ENCODE results near the gene LCLAT1.

The LCLAT1 gene

GRCh38 chr2:30519796-30520195 lies 72.8 kb downstream of the LCLAT1 start:
- no peak for TF ChIP-seq ZNF274 (IDR thresholded peaks at IDR 0.05; ENCODE audit: low read depth, low read length)
- no peak overlapping the region for H3K4me3 ChIP-seq (ENCODE audit: low read length)

DNA sequence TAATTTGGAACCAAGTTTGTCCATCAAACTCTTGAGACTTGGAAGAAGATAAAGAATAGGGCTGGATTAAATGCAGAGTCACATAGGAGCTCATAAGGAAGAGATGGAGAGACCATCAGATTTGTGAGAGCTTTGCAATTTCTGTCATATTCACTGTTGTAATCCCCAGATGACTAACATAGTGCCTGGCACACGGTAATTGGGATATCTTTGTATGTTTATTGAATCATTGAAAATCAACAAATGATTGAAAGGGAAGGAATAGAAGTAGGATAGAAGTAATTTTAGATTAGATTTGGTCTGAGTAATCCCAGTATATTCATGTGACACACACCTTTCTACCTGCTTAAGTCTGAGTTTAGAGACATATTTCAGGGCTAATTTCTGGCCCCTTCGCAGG lies 75.4 kb downstream of the LCLAT1 start:
- TF ChIP-seq ZNF274 (IDR thresholded peaks at IDR 0.05; ENCODE audit: low read depth, low read length), result no peak
- H3K4me3 ChIP-seq (ENCODE audit: low read length), result no peak overlapping the region

DNA sequence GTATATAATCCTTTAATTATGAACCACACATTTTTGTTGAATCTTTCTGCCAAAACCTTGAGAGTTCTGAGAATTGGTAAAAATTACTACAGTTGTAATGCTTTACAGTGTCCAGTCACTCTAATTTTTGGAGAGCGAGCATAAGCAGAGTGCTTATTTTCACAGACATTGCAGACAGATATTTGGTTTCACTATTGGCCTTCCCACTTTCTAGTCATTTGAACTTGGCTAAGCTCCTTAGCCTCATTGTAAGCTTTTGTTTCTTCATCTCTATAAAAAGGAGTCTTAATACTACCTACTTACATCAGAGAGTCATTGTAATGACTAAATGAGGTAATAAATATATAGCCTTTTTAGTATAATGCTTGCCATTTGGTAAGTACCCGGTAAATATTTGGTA lies 80.4 kb downstream of the LCLAT1 start:
- TF ChIP-seq ZNF274 (IDR thresholded peaks at IDR 0.05; ENCODE audit: low read depth, low read length), result no peak

GRCh38 chr2:30527859-30528258 lies 80.8 kb downstream of the LCLAT1 start:
- no peak for TF ChIP-seq ZNF274 (IDR thresholded peaks at IDR 0.05; ENCODE audit: low read depth, low read length)
- H3K4me3 ChIP-seq (ENCODE audit: low read length), result no peak overlapping the region

More for the DNA sequence above, 80.4 kb downstream of the LCLAT1 start:
- H3K4me3 ChIP-seq (ENCODE audit: low read length), result no peak overlapping the region

GRCh38 chr2:30530346-30530745 lies 83.3 kb downstream of the LCLAT1 start:
- no peak for TF ChIP-seq ZNF274 (IDR thresholded peaks at IDR 0.05; ENCODE audit: low read depth, low read length)
- H3K4me3 ChIP-seq (ENCODE audit: low read length), result no peak overlapping the region

DNA sequence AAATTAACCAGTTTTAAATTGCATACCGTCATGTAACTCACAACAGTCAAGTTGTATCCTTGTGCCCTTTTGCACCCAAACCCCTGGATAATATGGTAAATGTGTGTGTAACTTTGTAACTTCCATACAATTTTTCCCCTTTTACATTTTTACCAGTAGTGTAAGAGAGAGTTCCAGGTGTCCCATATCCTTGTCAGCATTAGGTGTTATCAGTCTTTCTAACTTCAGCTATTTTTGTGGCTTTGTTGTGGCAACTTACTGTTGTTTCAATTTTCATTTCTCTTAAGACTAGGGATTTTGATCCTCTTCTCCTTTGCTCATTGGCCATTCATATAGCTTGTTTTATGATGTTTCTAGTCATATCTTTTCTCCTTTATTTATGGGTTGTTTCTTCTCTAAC lies 94.6 kb downstream of the LCLAT1 start:
- no peak overlapping the region for H3K4me3 ChIP-seq (ENCODE audit: low read length)
- no peak for TF ChIP-seq ZNF274 (IDR thresholded peaks at IDR 0.05; ENCODE audit: low read depth, low read length)

GRCh38 chr2:30545875-30546274 lies 98.8 kb downstream of the LCLAT1 start:
- no peak overlapping the region for H3K4me3 ChIP-seq (ENCODE audit: low read length)
- no peak for TF ChIP-seq ZNF274 (IDR thresholded peaks at IDR 0.05; ENCODE audit: low read depth, low read length)

- TF ChIP-seq ZNF274 (IDR thresholded peaks at IDR 0.05; ENCODE audit: low read depth, low read length), result no peak
- H3K4me3 ChIP-seq (ENCODE audit: low read length), result no peak overlapping the region
Measured at GRCh38 chr2:30548386-30548785, 101.3 kb downstream of the LCLAT1 start.

DNA sequence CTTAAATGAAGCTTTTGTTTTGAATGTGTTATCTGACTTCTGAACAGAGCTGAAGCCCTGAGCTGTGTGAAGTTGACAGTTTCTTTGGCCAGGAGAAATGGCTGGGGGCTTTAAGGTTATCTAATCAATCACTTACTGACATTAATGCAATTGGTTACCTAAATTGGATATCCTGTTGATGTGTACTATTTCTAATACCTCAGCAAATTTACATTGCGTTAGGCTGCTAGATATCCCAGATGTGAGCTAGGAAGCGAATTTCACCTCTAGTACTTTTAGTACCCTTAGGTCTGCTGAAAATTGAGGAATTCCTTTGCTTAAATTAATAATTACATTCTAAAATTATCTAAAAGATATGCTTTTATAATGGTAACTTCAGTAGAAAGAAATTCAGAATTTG lies 102.0 kb downstream of the LCLAT1 start:
- H3K4me3 ChIP-seq (ENCODE audit: low read length), result no peak overlapping the region
- no peak for TF ChIP-seq ZNF274 (IDR thresholded peaks at IDR 0.05; ENCODE audit: low read depth, low read length)

- TF ChIP-seq ZNF274 (IDR thresholded peaks at IDR 0.05; ENCODE audit: low read depth, low read length), result no peak
- no peak overlapping the region for H3K4me3 ChIP-seq (ENCODE audit: low read length)
Measured at GRCh38 chr2:30559544-30560275, 112.7 kb downstream of the LCLAT1 start.

DNA sequence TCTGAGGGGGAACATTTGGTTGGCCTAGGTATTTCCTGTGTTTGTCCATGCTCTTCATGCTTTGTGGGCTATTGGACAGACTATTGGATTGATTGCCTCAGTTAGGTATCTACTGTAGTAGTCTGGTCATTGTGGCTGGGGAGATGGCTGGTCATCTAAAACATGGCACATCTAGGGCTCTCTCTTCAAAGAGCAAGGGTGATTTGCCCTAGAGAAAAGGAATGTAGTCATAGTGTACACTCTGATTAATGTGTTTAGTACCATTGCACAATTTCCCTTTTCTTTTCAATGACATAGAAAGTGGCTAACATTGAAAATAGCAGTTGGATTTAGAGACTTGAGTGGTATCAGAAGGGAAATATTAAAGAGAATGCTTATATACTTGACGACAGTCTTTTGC lies 114.3 kb downstream of the LCLAT1 start:
- TF ChIP-seq ZNF274 (IDR thresholded peaks at IDR 0.05; ENCODE audit: low read depth, low read length), result no peak
- H3K4me3 ChIP-seq (ENCODE audit: low read length), result no peak overlapping the region

DNA sequence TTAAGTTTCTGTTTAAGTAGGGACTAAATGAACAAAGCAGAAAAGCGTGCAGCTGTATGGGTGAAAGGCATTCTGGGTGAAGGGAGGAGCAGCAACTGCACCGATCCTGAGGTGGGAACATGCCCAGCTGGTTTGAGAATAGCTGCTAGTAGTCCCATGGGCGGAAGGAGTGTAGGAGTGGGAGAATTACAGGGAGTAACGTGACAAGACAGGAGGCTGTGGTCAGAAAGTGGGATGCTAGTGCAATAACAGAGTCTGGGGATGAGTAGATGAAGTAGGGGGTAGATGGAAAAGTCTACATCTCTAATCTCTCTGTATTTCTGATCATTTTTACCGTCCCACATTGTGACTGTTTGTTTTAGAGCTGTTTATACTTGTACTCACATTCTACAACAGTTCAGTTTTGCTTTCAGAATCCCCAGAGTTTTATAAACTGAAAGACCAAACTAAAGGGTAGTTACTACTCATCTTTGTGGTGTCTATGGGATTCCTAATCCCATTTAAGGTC lies 118.9 kb downstream of the LCLAT1 start:
- TF ChIP-seq ZNF274 (IDR thresholded peaks at IDR 0.05; ENCODE audit: low read depth, low read length), result no peak

DNA sequence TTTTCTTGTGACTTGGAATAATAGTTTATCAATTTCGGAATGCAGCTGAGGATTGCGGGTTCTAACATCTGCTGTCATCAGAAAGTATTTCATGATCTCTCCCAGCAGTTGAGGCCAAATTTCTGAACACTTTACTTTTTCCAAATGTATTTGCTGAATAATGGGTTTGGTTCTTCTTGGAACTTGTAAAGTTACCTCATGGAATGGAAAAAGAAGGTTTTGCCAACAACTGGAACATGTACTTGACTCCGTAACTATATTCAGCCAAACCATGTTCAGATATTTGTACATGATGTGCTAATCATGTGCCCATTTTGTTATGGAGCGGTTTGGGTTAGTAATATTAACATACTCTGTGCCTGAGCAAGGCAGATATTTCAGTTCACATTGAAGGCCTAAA lies 119.6 kb downstream of the LCLAT1 start:
- TF ChIP-seq ZNF274 (IDR thresholded peaks at IDR 0.05; ENCODE audit: low read depth, low read length), result no peak

More for the DNA sequence above, 118.9 kb downstream of the LCLAT1 start:
- H3K4me3 ChIP-seq (ENCODE audit: low read length), result no peak overlapping the region

GRCh38 chr2:30567317-30567716 lies 120.3 kb downstream of the LCLAT1 start:
- H3K4me3 ChIP-seq (ENCODE audit: low read length), result no peak overlapping the region
- TF ChIP-seq ZNF274 (IDR thresholded peaks at IDR 0.05; ENCODE audit: low read depth, low read length), result no peak

More for the DNA sequence above, 119.6 kb downstream of the LCLAT1 start:
- H3K4me3 ChIP-seq (ENCODE audit: low read length), result no peak overlapping the region

DNA sequence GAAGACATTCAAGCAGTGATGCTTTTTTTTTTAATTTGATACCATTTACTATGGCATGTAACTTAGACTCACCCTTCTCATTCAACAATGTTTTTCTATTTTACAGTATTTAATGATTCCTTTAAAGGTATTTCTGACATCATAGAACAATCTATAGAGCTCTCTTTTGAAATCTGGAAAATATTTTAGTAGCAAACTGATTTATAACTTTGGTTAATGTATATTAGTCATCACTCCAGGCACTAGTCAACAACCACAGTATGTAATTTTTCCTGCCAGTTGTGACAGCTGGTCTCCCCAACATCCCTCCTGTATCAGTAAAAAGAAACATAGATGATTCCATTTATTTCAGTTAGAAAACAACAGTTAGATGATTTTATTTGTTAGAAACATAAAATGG lies 122.9 kb downstream of the LCLAT1 start:
- H3K4me3 ChIP-seq (ENCODE audit: low read length), result no peak overlapping the region
- no peak for TF ChIP-seq ZNF274 (IDR thresholded peaks at IDR 0.05; ENCODE audit: low read depth, low read length)

DNA sequence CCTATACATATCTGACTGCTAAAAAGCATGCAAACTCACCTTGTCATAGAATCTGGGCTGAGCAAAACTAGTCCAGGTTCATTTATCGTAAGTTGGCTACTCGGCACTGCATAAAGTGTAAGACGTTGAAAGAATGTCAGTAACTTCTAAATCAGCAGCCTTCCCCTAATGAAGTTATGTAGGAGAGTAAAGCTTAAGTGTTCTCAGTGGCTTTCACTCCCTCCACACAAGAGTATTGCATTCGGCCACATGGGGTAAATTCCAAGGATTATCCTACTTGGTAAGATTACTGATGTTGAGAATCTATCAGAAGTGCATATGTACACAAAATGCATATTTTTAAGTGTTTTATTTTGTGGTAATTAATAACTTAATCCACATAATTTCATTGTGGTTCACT lies 130.1 kb downstream of the LCLAT1 start:
- H3K4me3 ChIP-seq (ENCODE audit: low read length), result no peak overlapping the region
- no peak for TF ChIP-seq ZNF274 (IDR thresholded peaks at IDR 0.05; ENCODE audit: low read depth, low read length)

Measured in GM08714 (cell line).